ENCODE data around the gene ATXN1.

ATXN1 gene

DNA sequence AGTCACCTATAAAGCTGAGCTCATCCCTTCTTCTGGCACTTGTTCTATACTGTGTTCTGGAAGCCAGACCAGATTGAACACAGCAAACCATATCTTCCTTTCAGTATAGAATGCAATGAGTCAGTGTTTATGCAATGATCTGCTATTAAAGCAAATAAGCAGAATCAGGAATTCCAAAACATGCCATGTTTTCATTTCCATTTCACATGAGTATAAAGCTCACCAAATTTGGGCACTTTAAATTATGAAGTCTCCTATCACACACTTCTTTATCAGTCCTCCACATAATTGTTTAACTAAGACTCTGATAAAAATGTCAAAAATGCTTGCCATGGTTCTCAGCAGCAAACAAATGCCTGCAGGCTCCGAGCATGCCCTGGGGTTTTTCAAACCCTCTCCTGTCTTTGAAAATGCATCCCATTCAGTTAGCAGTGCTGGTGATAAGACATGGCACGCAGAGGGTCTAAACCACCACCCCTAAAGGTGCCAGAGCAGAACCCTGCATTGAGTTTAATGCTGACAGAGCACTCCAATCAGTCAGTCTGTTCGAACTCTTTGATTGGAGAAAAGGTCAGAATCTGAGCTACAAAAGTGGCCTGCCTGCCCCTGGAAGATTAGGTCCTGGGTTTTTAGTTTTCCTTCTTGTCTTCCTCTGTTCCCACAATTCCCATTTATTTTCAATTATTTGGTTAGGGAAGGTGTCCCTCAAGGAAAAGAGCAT, 288.8 kb downstream of the ATXN1 start:
- no peak for DNase-seq (ENCODE audit: low read depth)
- no peak for TF ChIP-seq CTCF (IDR thresholded peaks at IDR 0.05; ENCODE audit: low read depth, low read length, missing control alignments)
- no peak overlapping the region; the same call in 1 of the 2 replicates for H3K4me3 ChIP-seq (ENCODE audit: low read depth, low read length)

DNA sequence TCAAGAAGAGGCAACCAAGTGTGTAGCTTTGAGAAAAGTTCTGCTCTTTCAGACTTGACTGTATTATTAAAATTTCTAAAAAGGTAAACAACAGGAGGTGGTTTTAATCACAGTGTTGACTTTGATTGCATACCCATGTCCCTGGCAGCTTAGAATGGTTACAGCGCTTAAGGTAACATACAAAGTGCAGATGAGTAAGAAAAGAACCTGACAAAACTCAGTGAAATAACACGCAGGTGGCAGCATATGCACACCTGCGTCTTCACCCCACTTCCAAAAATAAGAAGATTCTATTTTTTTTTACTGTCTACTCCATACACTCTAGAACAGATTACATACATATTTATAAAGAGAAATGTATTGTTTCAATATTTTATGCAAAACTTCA, 289.4 kb downstream of the ATXN1 start:
- no peak for DNase-seq (ENCODE audit: low read depth)
- TF ChIP-seq CTCF (IDR thresholded peaks at IDR 0.05; ENCODE audit: low read depth, low read length, missing control alignments) = no peak
- H3K4me3 ChIP-seq (ENCODE audit: low read depth, low read length) = no peak overlapping the region; the same call in 1 of the 2 replicates

- no peak for TF ChIP-seq CTCF (IDR thresholded peaks at IDR 0.05; ENCODE audit: low read depth, low read length, missing control alignments)
- no peak for DNase-seq (ENCODE audit: low read depth)
Measured at GRCh38 chr6:16471222-16471909, 289.9 kb downstream of the ATXN1 start.

GRCh38 chr6:16470502-16471221, 290.6 kb downstream of the ATXN1 start:
- TF ChIP-seq CTCF (IDR thresholded peaks at IDR 0.05; ENCODE audit: low read depth, low read length, missing control alignments) = no peak
- no peak overlapping the region for H3K4me3 ChIP-seq (ENCODE audit: low read depth, low read length)
- DNase-seq (ENCODE audit: low read depth) = no peak

More at GRCh38 chr6:16471222-16471909, 289.9 kb downstream of the ATXN1 start:
- no peak overlapping the region for H3K4me3 ChIP-seq (ENCODE audit: low read depth, low read length)

- no peak for DNase-seq (ENCODE audit: low read depth)
- TF ChIP-seq CTCF (IDR thresholded peaks at IDR 0.05; ENCODE audit: low read depth, low read length, missing control alignments) = no peak
- no peak overlapping the region for H3K4me3 ChIP-seq (ENCODE audit: low read depth, low read length)
Measured at GRCh38 chr6:16468991-16469615, 292.2 kb downstream of the ATXN1 start.

DNA sequence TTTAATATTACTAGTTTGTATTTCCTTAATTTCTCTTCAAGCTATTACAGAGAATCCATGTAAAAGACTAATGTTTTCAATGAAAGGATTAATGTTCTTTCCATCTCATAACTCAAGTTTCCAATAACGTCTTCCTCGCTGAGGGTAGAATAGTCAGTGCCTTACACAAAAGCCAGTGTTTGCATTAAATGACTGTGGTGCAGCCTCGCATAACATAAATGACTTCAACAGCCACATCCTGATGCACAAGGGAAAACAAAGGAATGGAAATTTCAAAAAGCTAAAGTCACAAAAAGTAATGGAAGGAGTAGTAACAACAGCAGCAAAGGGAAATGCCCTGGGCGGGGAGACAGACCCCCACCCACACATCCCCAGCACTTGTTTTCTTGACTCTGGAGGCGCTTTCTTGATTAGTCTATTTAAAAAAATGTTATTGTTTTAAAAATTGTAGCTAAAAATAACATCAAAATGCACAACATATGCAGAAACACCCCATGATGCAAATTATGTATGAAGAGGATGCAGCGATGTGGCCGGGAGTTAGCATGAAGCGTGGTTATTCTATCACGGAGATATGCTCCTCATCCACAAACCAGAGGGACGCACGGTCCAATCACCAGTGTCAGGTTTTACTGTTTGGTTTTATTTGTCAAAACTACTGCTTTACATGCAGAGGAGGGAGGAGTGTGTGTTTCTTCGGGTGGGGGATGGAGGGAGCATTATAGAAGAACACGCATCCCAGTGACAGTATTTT, 294.3 kb downstream of the ATXN1 start:
- TF ChIP-seq CTCF (IDR thresholded peaks at IDR 0.05; ENCODE audit: low read depth, low read length, missing control alignments) = no peak
- no peak for DNase-seq (ENCODE audit: low read depth)
- no peak overlapping the region for H3K4me3 ChIP-seq (ENCODE audit: low read depth, low read length)
